Neuronal stem cell (in vitro differentiated cells): Measurements from ENCODE around the gene LRRC4B.

Source experiments
- DNase-seq: peaks from one replicate; pipeline ENCODE4 v3.0.0-alpha.2; 2013; ENCODE audit warnings: low spot score
- H2AFZ ChIP-seq: one replicate; pipeline ENCODE4 v1.6.1; 2013; ENCODE audit warnings: mild to moderate bottlenecking, low read length, inconsistent platforms
- H2AK5ac ChIP-seq: 2 replicates; pipeline ENCODE4 v1.6.1; 2013; ENCODE audit warnings: low read depth, mild to moderate bottlenecking, inconsistent platforms, low read length, moderate library complexity, mixed read lengths
- H2BK120ac ChIP-seq: 2 replicates; pipeline ENCODE4 v1.6.1; 2013; ENCODE audit warnings: low read depth, mild to moderate bottlenecking, inconsistent platforms, low read length, moderate library complexity, mixed read lengths
- H2BK12ac ChIP-seq: one replicate; pipeline ENCODE4 v1.6.1; 2013; ENCODE audit warnings: low read length, inconsistent platforms
- H2BK15ac ChIP-seq: 2 replicates; pipeline ENCODE4 v1.6.1; 2013; ENCODE audit warnings: mild to moderate bottlenecking, low read length, inconsistent platforms, mixed read lengths
- H2BK5ac ChIP-seq: one replicate; pipeline ENCODE4 v1.6.1; 2013; ENCODE audit warnings: inconsistent platforms, mild to moderate bottlenecking, low read length, moderate library complexity
- H3K14ac ChIP-seq: one replicate; pipeline ENCODE4 v1.6.1; 2013; ENCODE audit warnings: low read length, inconsistent platforms
- H3K18ac ChIP-seq: 2 replicates; pipeline ENCODE4 v1.6.1; 2013; ENCODE audit warnings: low read length, inconsistent platforms
- H3K23ac ChIP-seq: 2 replicates; pipeline ENCODE4 v1.6.1; 2013; ENCODE audit warnings: low read depth, mild to moderate bottlenecking, mixed read lengths, low read length, inconsistent platforms; ENCODE audit not compliant: poor library complexity
- H3K27ac ChIP-seq: replicated peaks from 3 replicates; pipeline ENCODE4 v1.5.1; 2013; ENCODE audit warnings: low read length, inconsistent platforms
- H3K27me3 ChIP-seq, 3 experiments: 2 replicates each; pipeline ENCODE4 v1.6.1; 2013; ENCODE audit warnings: low read length in 3 of 3, mild to moderate bottlenecking in 2 of 3, inconsistent platforms in 1 of 3, low read depth in 1 of 3, mixed read lengths in 1 of 3, moderate library complexity in 1 of 3; ENCODE audit not compliant: control insufficient read depth in 3 of 3, insufficient read depth in 3 of 3
- H3K36me3 ChIP-seq, 2 donors: replicated peaks in 1 of 2; 2 replicates each; pipeline ENCODE4 v1.6.1; 2013; ENCODE audit warnings: low read length in 2 of 2; ENCODE audit not compliant: control insufficient read depth in 2 of 2, insufficient read depth in 2 of 2
- H3K4ac ChIP-seq: 2 replicates; pipeline ENCODE4 v1.6.1; 2013; ENCODE audit warnings: inconsistent platforms, mild to moderate bottlenecking, low read length, moderate library complexity
- H3K4me1 ChIP-seq, 2 donors: 1 replicate in 1 of 2; 2 replicates in 1 of 2; pipeline ENCODE4 v1.6.1; 2013; ENCODE audit warnings: low read length in 2 of 2, low read depth in 1 of 2; ENCODE audit not compliant: control insufficient read depth in 2 of 2, insufficient read depth in 1 of 2
- H3K4me2 ChIP-seq: one replicate; pipeline ENCODE4 v1.6.1; 2013; ENCODE audit warnings: mild to moderate bottlenecking, low read length, inconsistent platforms; ENCODE audit not compliant: insufficient read depth, poor library complexity, severe bottlenecking
- H3K4me3 ChIP-seq, 2 donors: 2 replicates each; pipeline ENCODE4 v1.5.1; 2013; ENCODE audit warnings: low read length in 2 of 2, mild to moderate bottlenecking in 2 of 2, inconsistent platforms in 1 of 2, moderate library complexity in 1 of 2
- H3K79me1 ChIP-seq: one replicate; pipeline ENCODE4 v1.6.1; 2013; ENCODE audit warnings: low read depth, mild to moderate bottlenecking, inconsistent platforms, low read length, moderate library complexity
- H3K9ac ChIP-seq: one replicate; pipeline ENCODE4 v1.6.1; 2013; ENCODE audit warnings: mild to moderate bottlenecking, low read depth, low read length, inconsistent platforms; ENCODE audit not compliant: poor library complexity
- H3K9me3 ChIP-seq, 2 donors: replicated peaks in 1 of 2; 2 replicates each; pipeline versions ENCODE3 to v1.6.1; 2013; ENCODE audit warnings: low read length in 2 of 2, mild to moderate bottlenecking in 2 of 2, inconsistent platforms in 1 of 2, low read depth in 1 of 2, mixed read lengths in 1 of 2, moderate library complexity in 1 of 2; ENCODE audit not compliant: control insufficient read depth in 2 of 2, insufficient read depth in 1 of 2
- H4K8ac ChIP-seq: one replicate; pipeline ENCODE4 v1.6.1; 2013; ENCODE audit warnings: low read depth, mild to moderate bottlenecking, inconsistent platforms, low read length, moderate library complexity
- H4K91ac ChIP-seq: one replicate; pipeline ENCODE4 v1.6.1; 2013; ENCODE audit warnings: low read length, low read depth, mild to moderate bottlenecking, inconsistent platforms; ENCODE audit not compliant: poor library complexity
- WGBS, 2 donors: extraction: QIAGEN DNeasy Blood & Tissue Kit; methylation state at CpG; one replicate each; pipeline ENCODE4 v1.1.7; 2013; ENCODE audit warnings: missing lambda C conversion rate in 2 of 2, mixed read lengths in 1 of 2; ENCODE audit not compliant: insufficient read length in 2 of 2, insufficient replicate concordance in 1 of 2; ENCODE audit errors: extremely low coverage in 2 of 2; 5-methylcytosine and 5-hydroxymethylcytosine counted together

LRRC4B gene

DNA sequence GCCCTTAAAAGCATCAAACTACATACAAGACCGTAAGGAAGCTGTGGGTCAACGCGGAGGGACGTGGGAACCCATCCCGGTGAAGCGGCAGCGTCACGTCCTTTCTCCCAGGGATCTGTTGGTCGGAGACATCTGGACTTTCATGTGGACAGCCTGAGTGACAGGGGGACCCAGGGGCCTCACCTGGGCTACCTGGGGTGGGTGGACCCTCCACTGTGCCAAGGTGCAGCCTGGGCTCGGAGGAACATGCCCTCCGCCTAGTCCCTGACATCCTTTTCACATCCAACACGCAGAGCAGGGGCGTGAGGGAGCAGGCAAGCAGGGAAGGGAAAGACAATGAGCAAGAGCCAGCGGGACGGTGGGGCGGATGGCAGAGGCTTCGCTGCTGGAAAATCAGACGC, 77.8 kb downstream of the LRRC4B start:
- H2BK120ac ChIP-seq: no peak overlapping the region
- no peak for DNase-seq

DNA sequence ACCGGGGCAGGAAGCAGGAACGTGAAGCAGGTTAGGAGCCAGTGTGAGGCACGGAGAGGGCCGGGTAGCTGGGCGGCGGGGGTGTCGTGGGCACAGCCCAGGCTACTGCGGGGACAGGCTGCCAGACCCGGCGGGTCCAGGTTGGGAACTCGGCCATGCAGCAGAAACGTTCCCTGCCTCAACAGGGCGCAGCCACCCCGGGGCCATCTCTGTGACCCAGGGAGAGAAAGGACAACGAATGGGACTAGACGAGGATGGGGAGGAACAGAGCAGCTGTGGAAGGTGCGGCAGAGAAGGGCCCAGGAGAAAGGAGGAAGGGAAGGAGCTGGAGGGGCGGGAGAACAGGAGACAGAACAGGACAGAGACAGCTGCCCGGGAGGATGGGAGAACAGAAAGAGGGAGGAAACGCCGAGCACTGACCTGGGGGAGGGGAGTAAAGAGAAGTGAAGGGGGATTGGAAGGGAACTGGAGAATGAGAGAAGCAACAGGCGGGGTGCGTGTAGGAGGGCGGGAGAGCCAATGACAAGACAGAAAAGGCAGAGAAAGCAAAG, 78.7 kb downstream of the LRRC4B start:
- Histone ChIP-seq H3K27me3 (peaks cover 0 to 59% (median 6%) of the 10 kb centered on the region in 3 experiments), H2AFZ (peak overlapping the region; percentile 53), H3K9me3 (peaks cover 16 to 27% of the 10 kb centered on the region in 2 donors), H3K4me2 (peak overlapping the region; percentile 45), H3K4ac (no peak overlapping the region), H3K79me1 (no peaks in the 10 kb centered on the region), H4K8ac (no peak overlapping the region), H3K27ac (no peak overlapping the region), H3K14ac (no peak overlapping the region), H2BK12ac (no peak overlapping the region), H3K36me3 (peaks cover 0 to 3% of the 10 kb centered on the region in 2 donors), H3K9ac (peak overlapping the region; percentile 73), H3K18ac (peak overlapping the region; percentile 92), H2BK15ac (no peak overlapping the region), H3K23ac (peak overlapping the region; percentile 92), H3K4me3 (peak overlapping the region in 1 of 2 donors; percentile 40), H3K4me1 (peaks cover 20 to 21% of the 10 kb centered on the region in 2 donors), H4K91ac (no peak overlapping the region), H2AK5ac (peak overlapping the region; percentile 4), H2BK5ac (peak overlapping the region; percentile 47), H2BK120ac (no peak overlapping the region)
- WGBS, 2 donors: no CpG with 5 or more reads among the region's 24 CpGs
- DNase-seq: no peak

More for the DNA sequence above, 77.8 kb downstream of the LRRC4B start:
- Histone ChIP-seq H3K27ac (peak overlapping the region; percentile 35), H3K4ac (no peak overlapping the region), H3K14ac (no peak overlapping the region), H4K8ac (no peak overlapping the region), H2BK15ac (no peak overlapping the region), H3K9me3 (peaks cover 14 to 24% of the 10 kb centered on the region in 2 donors), H2BK5ac (peak overlapping the region; percentile 10), H2BK12ac (peak overlapping the region; percentile 80), H3K9ac (peak overlapping the region; percentile 76), H3K4me2 (peak overlapping the region; percentile 55), H2AK5ac (peak overlapping the region; percentile 77), H3K36me3 (peaks cover 0 to 3% of the 10 kb centered on the region in 2 donors), H3K79me1 (no peaks in the 10 kb centered on the region), H3K23ac (no peak overlapping the region), H3K4me1 (peaks cover 20 to 21% of the 10 kb centered on the region in 2 donors), H3K18ac (peak overlapping the region; percentile 4), H3K4me3 (peak overlapping the region in 1 of 2 donors; percentile 37), H3K27me3 (peaks cover 0 to 68% (median 6%) of the 10 kb centered on the region in 3 experiments), H4K91ac (no peak overlapping the region), H2AFZ (no peak overlapping the region)
- WGBS, 2 donors: no CpG with 5 or more reads among the region's 18 CpGs

DNA sequence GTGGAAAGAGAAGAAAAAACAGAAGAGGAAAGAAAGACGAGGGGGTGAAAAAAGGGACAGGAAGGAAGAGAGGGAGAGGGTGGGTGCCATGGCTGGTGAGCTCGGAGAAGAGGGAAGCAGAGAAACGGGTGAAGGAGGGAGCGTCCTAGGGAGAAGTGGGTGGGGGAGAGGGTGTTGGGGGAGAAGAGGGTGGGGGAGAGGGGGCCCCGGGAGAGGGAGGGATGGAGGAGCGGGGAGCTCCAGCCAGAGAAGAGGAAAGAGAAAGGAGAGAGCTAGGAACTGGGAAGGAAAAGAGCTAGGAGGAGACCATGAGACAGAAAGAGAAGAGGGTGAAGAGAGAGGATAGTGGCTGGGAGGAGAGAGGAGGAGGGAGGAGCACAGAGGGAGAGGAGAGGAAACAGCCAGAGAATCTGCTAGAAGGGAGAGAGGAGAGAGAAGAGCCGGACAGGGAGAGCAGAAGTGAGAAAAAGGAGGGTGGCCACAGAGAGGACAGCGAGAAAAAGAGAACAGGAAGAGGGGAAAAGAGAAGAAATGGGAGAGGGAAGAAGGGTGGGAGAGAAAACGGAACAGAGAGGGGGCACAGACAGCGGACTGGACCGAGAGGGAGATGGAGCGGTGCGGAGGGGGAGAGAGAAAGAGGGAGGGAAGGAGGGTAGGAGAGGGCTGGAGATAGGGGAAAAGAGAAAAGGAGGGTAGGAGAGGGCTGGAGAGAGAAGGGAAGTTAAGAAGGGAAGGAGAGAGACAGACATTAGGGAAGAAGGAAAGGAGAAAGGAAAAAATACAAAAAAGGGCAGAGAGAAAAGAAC, 79.6 kb downstream of the LRRC4B start:
- DNase-seq: no peak
- H2BK12ac ChIP-seq: no peak overlapping the region
- H3K9ac ChIP-seq: no peak overlapping the region
- no peak overlapping the region for H3K23ac ChIP-seq
- no peak overlapping the region for H4K91ac ChIP-seq
- H3K18ac ChIP-seq: no peak overlapping the region
- WGBS, 2 donors: no CpG with 5 or more reads among the region's 13 CpGs
- peaks cover 0 to 55% (median 6%) of the 10 kb centered on the region in 3 experiments for H3K27me3 ChIP-seq
- peak overlapping the region; percentile 47 for H2BK5ac ChIP-seq
- no peak overlapping the region for H3K4ac ChIP-seq
- H3K4me2 ChIP-seq: peak overlapping the region; percentile 45
- peaks cover 0 to 6% of the 10 kb centered on the region in 2 donors for H3K36me3 ChIP-seq
- no peak overlapping the region for H2BK120ac ChIP-seq
- no peak overlapping the region for H2BK15ac ChIP-seq
- H4K8ac ChIP-seq: no peak overlapping the region
- H3K79me1 ChIP-seq: no peaks in the 10 kb centered on the region
- peaks cover 20 to 21% of the 10 kb centered on the region in 2 donors for H3K4me1 ChIP-seq
- H2AFZ ChIP-seq: no peak overlapping the region
- no peak overlapping the region for H3K4me3 ChIP-seq
- no peak overlapping the region for H3K27ac ChIP-seq
- H3K9me3 ChIP-seq: peaks cover 16 to 27% of the 10 kb centered on the region in 2 donors
- H3K14ac ChIP-seq: no peak overlapping the region
- peak overlapping the region; percentile 4 for H2AK5ac ChIP-seq
